ENCODE measurements around the gene SLC1A2.

SLC1A2 gene

GRCh38 chr11:35321111-35321510, 98.2 kb downstream of the SLC1A2 start:
- H2AFZ ChIP-seq (ENCODE audit: low read depth, low read length, severe bottlenecking) = no peak overlapping the region
- no peaks in the 10 kb centered on the region for H3K27me3 ChIP-seq (ENCODE audit: low read length)
- no peaks in the 10 kb centered on the region for H3K79me2 ChIP-seq (ENCODE audit: insufficient read depth, low read length)

GRCh38 chr11:35318977-35319925, 100.1 kb downstream of the SLC1A2 start:
- H3K4me2 ChIP-seq (ENCODE audit: low read depth, low read length, poor library complexity, severe bottlenecking) = no peak overlapping the region

More at GRCh38 chr11:35321111-35321510, 98.2 kb downstream of the SLC1A2 start:
- Histone ChIP-seq H3K36me3 (ENCODE audit: low read length) (no peaks in the 10 kb centered on the region), H3F3A (ENCODE audit: insufficient read depth) (no peaks in the 10 kb centered on the region), H3K4me2 (ENCODE audit: low read depth, low read length, poor library complexity, severe bottlenecking) (no peak overlapping the region), H3K27ac (ENCODE audit: low read depth, low read length) (no peak overlapping the region), H3K9ac (ENCODE audit: low read length) (no peak overlapping the region), H3K4me3 (ENCODE audit: insufficient read depth, low read length, poor library complexity, severe bottlenecking) (no peak overlapping the region), H3K9me3 (ENCODE audit: insufficient read depth, low read length) (no peaks in the 10 kb centered on the region), H4K20me1 (ENCODE audit: low read depth, low read length) (no peaks in the 10 kb centered on the region), H3K9me2 (replicated peaks; ENCODE audit: insufficient read depth, low read length) (0 out of 2 replicates have a peak, but pooled peaks cover 4% of the 10 kb centered on the region)
- no peak for TF ChIP-seq EZH2phosphoT487 (conservative IDR thresholded peaks at IDR 0.05; ENCODE audit: low read length)

GRCh38 chr11:35318309-35318708, 101.0 kb downstream of the SLC1A2 start:
- H2AFZ ChIP-seq (ENCODE audit: low read depth, low read length, severe bottlenecking) = no peak overlapping the region
- H3K9me3 ChIP-seq (ENCODE audit: insufficient read depth, low read length) = no peaks in the 10 kb centered on the region
- TF ChIP-seq CTCF (IDR thresholded peaks at IDR 0.05; ENCODE audit: insufficient read depth, low read length, poor library complexity, severe bottlenecking) (no peak), EZH2phosphoT487 (conservative IDR thresholded peaks at IDR 0.05; ENCODE audit: low read length) (no peak)
- H3K4me3 ChIP-seq (ENCODE audit: insufficient read depth, low read length, poor library complexity, severe bottlenecking) = no peak overlapping the region
- H3K27me3 ChIP-seq (ENCODE audit: low read length) = no peaks in the 10 kb centered on the region
- 0 out of 2 replicates have a peak, but pooled peaks cover 4% of the 10 kb centered on the region for H3K9me2 ChIP-seq (replicated peaks; ENCODE audit: insufficient read depth, low read length)
- H3F3A ChIP-seq (ENCODE audit: insufficient read depth) = no peaks in the 10 kb centered on the region
- no peaks in the 10 kb centered on the region for H3K36me3 ChIP-seq (ENCODE audit: low read length)
- no peak overlapping the region for H3K4me2 ChIP-seq (ENCODE audit: low read depth, low read length, poor library complexity, severe bottlenecking)
- no peak overlapping the region for H3K27ac ChIP-seq (ENCODE audit: low read depth, low read length)
- no peaks in the 10 kb centered on the region for H4K20me1 ChIP-seq (ENCODE audit: low read depth, low read length)
- no peak overlapping the region for H3K9ac ChIP-seq (ENCODE audit: low read length)
- H3K79me2 ChIP-seq (ENCODE audit: insufficient read depth, low read length) = no peaks in the 10 kb centered on the region

More at GRCh38 chr11:35318977-35319925, 100.1 kb downstream of the SLC1A2 start:
- no peaks in the 10 kb centered on the region for H4K20me1 ChIP-seq (ENCODE audit: low read depth, low read length)
- no peaks in the 10 kb centered on the region for H3K79me2 ChIP-seq (ENCODE audit: insufficient read depth, low read length)
- no peaks in the 10 kb centered on the region for H3F3A ChIP-seq (ENCODE audit: insufficient read depth)
- no peak overlapping the region for H3K9ac ChIP-seq (ENCODE audit: low read length)
- no peaks in the 10 kb centered on the region for H3K27me3 ChIP-seq (ENCODE audit: low read length)
- 0 out of 2 replicates have a peak, but pooled peaks cover 4% of the 10 kb centered on the region for H3K9me2 ChIP-seq (replicated peaks; ENCODE audit: insufficient read depth, low read length)
- no peaks in the 10 kb centered on the region for H3K9me3 ChIP-seq (ENCODE audit: insufficient read depth, low read length)
- H2AFZ ChIP-seq (ENCODE audit: low read depth, low read length, severe bottlenecking) = no peak overlapping the region
- no peak overlapping the region for H3K27ac ChIP-seq (ENCODE audit: low read depth, low read length)
- TF ChIP-seq CTCF (IDR thresholded peaks at IDR 0.05; ENCODE audit: insufficient read depth, low read length, poor library complexity, severe bottlenecking) = no peak
- no peak for TF ChIP-seq EZH2phosphoT487 (conservative IDR thresholded peaks at IDR 0.05; ENCODE audit: low read length)
- H3K4me3 ChIP-seq (ENCODE audit: insufficient read depth, low read length, poor library complexity, severe bottlenecking) = no peak overlapping the region
- no peaks in the 10 kb centered on the region for H3K36me3 ChIP-seq (ENCODE audit: low read length)

GRCh38 chr11:35317253-35317652, 102.1 kb downstream of the SLC1A2 start:
- H3K4me3 ChIP-seq (ENCODE audit: insufficient read depth, low read length, poor library complexity, severe bottlenecking) = no peak overlapping the region
- TF ChIP-seq EZH2phosphoT487 (conservative IDR thresholded peaks at IDR 0.05; ENCODE audit: low read length) (no peak), CTCF (IDR thresholded peaks at IDR 0.05; ENCODE audit: insufficient read depth, low read length, poor library complexity, severe bottlenecking) (no peak)
- no peaks in the 10 kb centered on the region for H3F3A ChIP-seq (ENCODE audit: insufficient read depth)
- no peaks in the 10 kb centered on the region for H3K79me2 ChIP-seq (ENCODE audit: insufficient read depth, low read length)
- no peak overlapping the region for H2AFZ ChIP-seq (ENCODE audit: low read depth, low read length, severe bottlenecking)
- no peak overlapping the region for H3K9ac ChIP-seq (ENCODE audit: low read length)
- no peaks in the 10 kb centered on the region for H4K20me1 ChIP-seq (ENCODE audit: low read depth, low read length)
- no peaks in the 10 kb centered on the region for H3K9me3 ChIP-seq (ENCODE audit: insufficient read depth, low read length)
- H3K36me3 ChIP-seq (ENCODE audit: low read length) = no peaks in the 10 kb centered on the region
- no peak overlapping the region for H3K27ac ChIP-seq (ENCODE audit: low read depth, low read length)
- no peaks in the 10 kb centered on the region for H3K27me3 ChIP-seq (ENCODE audit: low read length)
- 0 out of 2 replicates have a peak, but pooled peaks cover 4% of the 10 kb centered on the region for H3K9me2 ChIP-seq (replicated peaks; ENCODE audit: insufficient read depth, low read length)
- no peak overlapping the region for H3K4me2 ChIP-seq (ENCODE audit: low read depth, low read length, poor library complexity, severe bottlenecking)
